ENCODE data around the gene KRT85.

The KRT85 gene

GRCh38 chr12:52350786-52351185 is 16.5 kb downstream of the KRT85 start:
- POLR2A ChIA-PET: no interaction called here
- DNase-seq: no peak
- Histone ChIP-seq H3K27me3 (replicated peaks in 2 of 5; ENCODE audit: control insufficient read depth in 4 of 5, insufficient read depth in 5 of 5, low read length in 4 of 5) (peaks cover 0 to 16% (median 0%) of the 10 kb centered on the region in 5 experiments), H3K4me1 (ENCODE audit: control extremely low read depth in 1 of 4, control insufficient read depth in 4 of 4, insufficient read depth in 4 of 4, low read length in 3 of 4) (peaks cover 0 to 18% (median 7%) of the 10 kb centered on the region in 4 experiments), H3K36me3 (ENCODE audit: control insufficient read depth in 4 of 4, insufficient read depth in 4 of 4, low read length in 3 of 4) (no peaks in the 10 kb centered on the region), H3K4me3 (ENCODE audit: control insufficient read depth in 1 of 7, extremely low read depth in 1 of 7, insufficient read depth in 4 of 7, low read depth in 2 of 7, low read length in 6 of 7) (no peak overlapping the region), H3K27ac (ENCODE audit: insufficient read depth in 1 of 2, low read depth in 1 of 2, low read length in 2 of 2, poor library complexity in 1 of 2, severe bottlenecking in 2 of 2) (no peak overlapping the region), H3K9me3 (ENCODE audit: control extremely low read depth in 1 of 5, control insufficient read depth in 4 of 5, insufficient read depth in 2 of 5, low read depth in 1 of 5, low read length in 4 of 5) (no peaks in the 10 kb centered on the region)
- CTCF ChIA-PET: interaction anchor here (0.7 to 2.9 kb wide), 13 partner anchors 9 to 528 kb away, joined by 3 to 10 read pairs (median 4); no protein-coding TSS in a partner anchor
- 96% methylated on average over 4 of the region's 5 CpGs for WGBS (ENCODE audit: insufficient coverage)

GRCh38 chr12:52350021-52350620 is 17.2 kb downstream of the KRT85 start:
- no peak for DNase-seq
- peaks cover 0 to 17% (median 0%) of the 10 kb centered on the region in 5 experiments for H3K27me3 ChIP-seq (replicated peaks in 2 of 5; ENCODE audit: control insufficient read depth in 4 of 5, insufficient read depth in 5 of 5, low read length in 4 of 5)
- WGBS (ENCODE audit: insufficient coverage): 94% methylated on average over 7 of the region's 8 CpGs
- H3K36me3 ChIP-seq (ENCODE audit: control insufficient read depth in 4 of 4, insufficient read depth in 4 of 4, low read length in 3 of 4): no peaks in the 10 kb centered on the region
- H3K4me1 ChIP-seq (ENCODE audit: control extremely low read depth in 1 of 4, control insufficient read depth in 4 of 4, insufficient read depth in 4 of 4, low read length in 3 of 4): peaks cover 0 to 18% (median 7%) of the 10 kb centered on the region in 4 experiments
- H3K27ac ChIP-seq (ENCODE audit: insufficient read depth in 1 of 2, low read depth in 1 of 2, low read length in 2 of 2, poor library complexity in 1 of 2, severe bottlenecking in 2 of 2): no peak overlapping the region
- CTCF ChIA-PET: interaction anchor here (0.7 to 2.9 kb wide), 11 partner anchors 9 to 529 kb away, joined by 3 to 10 read pairs (median 4); no protein-coding TSS in a partner anchor
- no peak overlapping the region for H3K4me3 ChIP-seq (ENCODE audit: control insufficient read depth in 1 of 7, extremely low read depth in 1 of 7, insufficient read depth in 4 of 7, low read depth in 2 of 7, low read length in 6 of 7)
- POLR2A ChIA-PET: no interaction called here
- H3K9me3 ChIP-seq (ENCODE audit: control extremely low read depth in 1 of 5, control insufficient read depth in 4 of 5, insufficient read depth in 2 of 5, low read depth in 1 of 5, low read length in 4 of 5): no peaks in the 10 kb centered on the region

GRCh38 chr12:52349196-52349595 is 18.1 kb downstream of the KRT85 start:
- H3K27ac ChIP-seq (ENCODE audit: insufficient read depth in 1 of 2, low read depth in 1 of 2, low read length in 2 of 2, poor library complexity in 1 of 2, severe bottlenecking in 2 of 2): no peak overlapping the region
- DNase-seq: no peak
- peaks cover 0 to 18% (median 7%) of the 10 kb centered on the region in 4 experiments for H3K4me1 ChIP-seq (ENCODE audit: control extremely low read depth in 1 of 4, control insufficient read depth in 4 of 4, insufficient read depth in 4 of 4, low read length in 3 of 4)
- 94% methylated on average over 5 of the region's 6 CpGs for WGBS (ENCODE audit: insufficient coverage)
- H3K27me3 ChIP-seq (replicated peaks in 2 of 5; ENCODE audit: control insufficient read depth in 4 of 5, insufficient read depth in 5 of 5, low read length in 4 of 5): peaks cover 0 to 19% (median 0%) of the 10 kb centered on the region in 5 experiments
- ChIA-PET POLR2A (no interaction called here), CTCF (interaction anchor here (0.8 to 2.0 kb wide), 4 partner anchors 10 to 38 kb away, joined by 3 to 9 read pairs (median 4); no protein-coding TSS in a partner anchor)
- H3K4me3 ChIP-seq (ENCODE audit: control insufficient read depth in 1 of 7, extremely low read depth in 1 of 7, insufficient read depth in 4 of 7, low read depth in 2 of 7, low read length in 6 of 7): no peak overlapping the region
- no peaks in the 10 kb centered on the region for H3K36me3 ChIP-seq (ENCODE audit: control insufficient read depth in 4 of 4, insufficient read depth in 4 of 4, low read length in 3 of 4)
- H3K9me3 ChIP-seq (ENCODE audit: control extremely low read depth in 1 of 5, control insufficient read depth in 4 of 5, insufficient read depth in 2 of 5, low read depth in 1 of 5, low read length in 4 of 5): no peaks in the 10 kb centered on the region

DNA sequence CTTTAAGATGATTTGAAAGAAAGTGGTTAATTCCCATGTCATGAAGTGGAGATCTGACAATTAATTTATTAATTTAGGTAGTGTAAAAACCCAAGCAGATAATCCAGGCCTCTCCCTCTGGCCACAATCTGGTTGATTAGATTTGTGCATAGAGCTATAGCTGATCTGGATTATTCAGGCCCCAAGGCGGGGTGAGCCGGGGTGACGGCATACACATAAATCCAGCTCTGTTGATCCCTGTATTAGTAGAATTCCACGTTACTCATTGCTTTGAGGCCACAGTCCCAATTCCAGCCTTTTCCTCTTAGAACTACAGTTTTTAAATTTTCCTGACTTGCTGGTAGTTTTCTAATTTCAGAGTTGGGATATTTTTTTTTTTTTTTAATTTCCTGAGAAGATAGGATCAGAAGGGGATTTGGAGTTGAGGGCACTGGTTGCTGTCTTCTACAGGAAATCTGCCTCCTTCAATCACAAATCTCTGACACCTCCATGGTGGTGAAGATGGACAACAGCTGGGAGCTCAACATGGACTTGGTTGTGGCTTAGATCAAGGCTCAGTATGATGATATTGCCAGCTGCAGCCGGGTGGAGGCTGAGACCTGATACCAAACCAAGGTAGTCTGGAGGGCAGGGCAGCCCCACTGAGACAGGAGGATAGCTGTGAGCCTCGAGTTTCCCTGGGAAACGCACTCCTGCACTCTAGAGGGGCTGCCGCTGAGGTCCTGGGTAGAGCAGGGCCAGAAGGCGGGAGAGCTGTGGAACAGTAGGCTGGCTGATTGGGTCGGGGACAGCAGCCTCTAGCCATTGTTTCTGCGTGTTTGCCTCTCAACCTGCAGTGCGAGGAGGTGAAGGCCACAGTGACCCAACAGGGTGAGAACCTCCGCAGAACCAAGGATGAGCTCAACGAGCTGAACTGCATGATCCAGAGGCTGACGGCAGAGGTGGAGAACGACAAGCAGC is 19.4 kb downstream of the KRT85 start:
- CTCF ChIA-PET: interaction anchor here (0.9 to 2.0 kb wide), 2 partner anchors 37 to 532 kb away, joined by 3 to 5 read pairs; no protein-coding TSS in a partner anchor
- 89% methylated on average over 13 of the region's 16 CpGs for WGBS (ENCODE audit: insufficient coverage)
- Histone ChIP-seq H3K27me3 (replicated peaks in 2 of 5; ENCODE audit: control insufficient read depth in 4 of 5, insufficient read depth in 5 of 5, low read length in 4 of 5) (peaks cover 0 to 19% (median 0%) of the 10 kb centered on the region in 5 experiments), H3K4me1 (ENCODE audit: control extremely low read depth in 1 of 4, control insufficient read depth in 4 of 4, insufficient read depth in 4 of 4, low read length in 3 of 4) (peaks cover 0 to 18% (median 7%) of the 10 kb centered on the region in 4 experiments), H3K4me3 (ENCODE audit: control insufficient read depth in 1 of 7, extremely low read depth in 1 of 7, insufficient read depth in 4 of 7, low read depth in 2 of 7, low read length in 6 of 7) (no peak overlapping the region), H3K9me3 (ENCODE audit: control extremely low read depth in 1 of 5, control insufficient read depth in 4 of 5, insufficient read depth in 2 of 5, low read depth in 1 of 5, low read length in 4 of 5) (peaks cover 0 to 3% (median 0%) of the 10 kb centered on the region in 5 experiments), H3K27ac (ENCODE audit: insufficient read depth in 1 of 2, low read depth in 1 of 2, low read length in 2 of 2, poor library complexity in 1 of 2, severe bottlenecking in 2 of 2) (no peak overlapping the region), H3K36me3 (ENCODE audit: control insufficient read depth in 4 of 4, insufficient read depth in 4 of 4, low read length in 3 of 4) (no peaks in the 10 kb centered on the region)
- DNase-seq: no peak
- POLR2A ChIA-PET: interaction anchor here (0.7 kb wide), 1 partner anchor 637 kb away, joined by 7 read pairs; no protein-coding TSS in a partner anchor

DNA sequence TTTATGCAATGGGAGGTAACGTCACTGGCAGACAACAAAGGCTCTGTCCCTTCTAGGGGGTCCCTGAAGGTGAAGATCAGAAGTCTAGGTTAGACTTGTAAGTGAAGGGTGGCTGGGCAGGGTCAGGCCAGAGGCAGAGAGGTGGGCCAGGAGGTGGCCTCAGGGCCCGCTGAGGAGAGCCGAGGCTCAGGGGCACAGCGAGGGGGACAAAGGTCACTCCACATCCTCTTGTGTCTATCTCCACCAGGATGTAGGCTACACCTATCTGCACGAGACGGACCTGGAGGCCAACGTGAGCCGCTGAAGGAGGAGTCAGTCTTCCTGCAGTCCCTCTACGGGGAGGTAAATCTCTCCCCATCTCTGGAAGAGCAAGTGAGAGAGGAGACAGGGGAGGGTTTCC is 20.3 kb downstream of the KRT85 start:
- peaks cover 0 to 3% (median 0%) of the 10 kb centered on the region in 5 experiments for H3K9me3 ChIP-seq (ENCODE audit: control extremely low read depth in 1 of 5, control insufficient read depth in 4 of 5, insufficient read depth in 2 of 5, low read depth in 1 of 5, low read length in 4 of 5)
- no peaks in the 10 kb centered on the region for H3K36me3 ChIP-seq (ENCODE audit: control insufficient read depth in 4 of 4, insufficient read depth in 4 of 4, low read length in 3 of 4)
- WGBS (ENCODE audit: insufficient coverage): 94% methylated on average over 6 of the region's 9 CpGs
- H3K4me1 ChIP-seq (ENCODE audit: control extremely low read depth in 1 of 4, control insufficient read depth in 4 of 4, insufficient read depth in 4 of 4, low read length in 3 of 4): peaks cover 0 to 13% (median 6%) of the 10 kb centered on the region in 4 experiments
- H3K27ac ChIP-seq (ENCODE audit: insufficient read depth in 1 of 2, low read depth in 1 of 2, low read length in 2 of 2, poor library complexity in 1 of 2, severe bottlenecking in 2 of 2): no peak overlapping the region
- peaks cover 0 to 19% (median 0%) of the 10 kb centered on the region in 5 experiments for H3K27me3 ChIP-seq (replicated peaks in 2 of 5; ENCODE audit: control insufficient read depth in 4 of 5, insufficient read depth in 5 of 5, low read length in 4 of 5)
- no peak overlapping the region for H3K4me3 ChIP-seq (ENCODE audit: control insufficient read depth in 1 of 7, extremely low read depth in 1 of 7, insufficient read depth in 4 of 7, low read depth in 2 of 7, low read length in 6 of 7)
- POLR2A ChIA-PET: interaction anchor here (0.7 kb wide), 1 partner anchor 638 kb away, joined by 7 read pairs; no protein-coding TSS in a partner anchor
- CTCF ChIA-PET: interaction anchor here (0.9 to 2.0 kb wide), 2 partner anchors 19 to 533 kb away, joined by 3 to 8 read pairs; no protein-coding TSS in a partner anchor
- no peak for DNase-seq

- 47% methylated on average over 3 of the region's 4 CpGs for WGBS (ENCODE audit: insufficient coverage)
- no peaks in the 10 kb centered on the region for H3K36me3 ChIP-seq (ENCODE audit: control insufficient read depth in 4 of 4, insufficient read depth in 4 of 4, low read length in 3 of 4)
- H3K9me3 ChIP-seq (ENCODE audit: control extremely low read depth in 1 of 5, control insufficient read depth in 4 of 5, insufficient read depth in 2 of 5, low read depth in 1 of 5, low read length in 4 of 5): peaks cover 0 to 3% (median 0%) of the 10 kb centered on the region in 5 experiments
- H3K27me3 ChIP-seq (replicated peaks in 2 of 5; ENCODE audit: control insufficient read depth in 4 of 5, insufficient read depth in 5 of 5, low read length in 4 of 5): peaks cover 0 to 19% (median 0%) of the 10 kb centered on the region in 5 experiments
- no peak overlapping the region for H3K27ac ChIP-seq (ENCODE audit: insufficient read depth in 1 of 2, low read depth in 1 of 2, low read length in 2 of 2, poor library complexity in 1 of 2, severe bottlenecking in 2 of 2)
- no peak overlapping the region for H3K4me3 ChIP-seq (ENCODE audit: control insufficient read depth in 1 of 7, extremely low read depth in 1 of 7, insufficient read depth in 4 of 7, low read depth in 2 of 7, low read length in 6 of 7)
- no peak for DNase-seq
- POLR2A ChIA-PET: no interaction called here
- H3K4me1 ChIP-seq (ENCODE audit: control extremely low read depth in 1 of 4, control insufficient read depth in 4 of 4, insufficient read depth in 4 of 4, low read length in 3 of 4): peaks cover 0 to 9% (median 3%) of the 10 kb centered on the region in 4 experiments
- CTCF ChIA-PET: interaction anchor here (2.0 kb wide), 1 partner anchor 19 kb away, joined by 8 read pairs; no protein-coding TSS in a partner anchor
Observed at GRCh38 chr12:52346593-52346992, 20.7 kb downstream of the KRT85 start.

All from common myeloid progenitor, CD34-positive (primary cell).